Measurements from ENCODE around the gene WNT6.
A peak's percentile ranks its signal among the peaks of the same experiment; 100 is the strongest.

The WNT6 gene

DNA sequence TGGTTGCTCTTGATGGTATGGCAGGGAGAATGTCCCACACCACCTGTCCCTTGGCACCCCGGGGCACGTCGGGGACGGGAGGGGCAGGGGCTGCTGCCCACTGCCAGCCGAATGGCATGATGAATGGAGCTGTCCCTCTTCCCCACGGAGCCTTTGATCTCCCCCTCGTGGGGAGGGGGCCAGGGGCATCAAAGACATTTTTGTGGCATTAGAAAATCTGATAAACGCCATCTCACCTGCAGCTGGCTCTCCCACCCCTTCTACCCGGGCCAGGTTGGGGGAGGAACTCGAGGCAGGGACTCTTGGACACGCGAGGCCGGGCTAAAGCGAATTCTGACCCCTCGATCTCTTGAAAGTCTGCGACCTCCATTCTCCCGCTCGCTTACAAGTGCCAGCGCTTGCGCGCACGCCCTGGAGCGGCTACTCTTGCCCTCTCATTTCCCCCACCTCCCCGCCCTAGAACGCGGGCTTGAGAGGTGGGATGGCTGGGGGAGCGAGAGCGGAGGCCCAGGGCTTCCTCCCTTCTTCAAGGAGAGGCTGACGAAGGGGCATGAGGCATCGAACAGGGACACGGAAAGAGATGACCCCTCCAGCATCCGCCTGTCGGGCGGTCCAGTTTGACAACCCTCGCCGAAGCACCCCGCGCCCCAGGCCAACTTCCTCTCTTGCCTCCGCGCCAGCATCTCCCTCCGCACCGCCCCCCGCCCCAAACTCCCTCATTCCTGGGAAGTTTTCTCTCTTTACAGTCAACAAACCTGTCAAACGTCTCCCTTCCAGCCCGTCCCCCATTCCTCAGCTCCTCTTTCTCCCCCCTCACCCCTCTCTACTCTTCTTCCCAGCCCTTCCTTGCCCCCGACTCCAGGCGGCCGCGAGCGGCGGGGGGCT lies 692 bp upstream of the WNT6 start:
- DNase-seq = no peak

DNA sequence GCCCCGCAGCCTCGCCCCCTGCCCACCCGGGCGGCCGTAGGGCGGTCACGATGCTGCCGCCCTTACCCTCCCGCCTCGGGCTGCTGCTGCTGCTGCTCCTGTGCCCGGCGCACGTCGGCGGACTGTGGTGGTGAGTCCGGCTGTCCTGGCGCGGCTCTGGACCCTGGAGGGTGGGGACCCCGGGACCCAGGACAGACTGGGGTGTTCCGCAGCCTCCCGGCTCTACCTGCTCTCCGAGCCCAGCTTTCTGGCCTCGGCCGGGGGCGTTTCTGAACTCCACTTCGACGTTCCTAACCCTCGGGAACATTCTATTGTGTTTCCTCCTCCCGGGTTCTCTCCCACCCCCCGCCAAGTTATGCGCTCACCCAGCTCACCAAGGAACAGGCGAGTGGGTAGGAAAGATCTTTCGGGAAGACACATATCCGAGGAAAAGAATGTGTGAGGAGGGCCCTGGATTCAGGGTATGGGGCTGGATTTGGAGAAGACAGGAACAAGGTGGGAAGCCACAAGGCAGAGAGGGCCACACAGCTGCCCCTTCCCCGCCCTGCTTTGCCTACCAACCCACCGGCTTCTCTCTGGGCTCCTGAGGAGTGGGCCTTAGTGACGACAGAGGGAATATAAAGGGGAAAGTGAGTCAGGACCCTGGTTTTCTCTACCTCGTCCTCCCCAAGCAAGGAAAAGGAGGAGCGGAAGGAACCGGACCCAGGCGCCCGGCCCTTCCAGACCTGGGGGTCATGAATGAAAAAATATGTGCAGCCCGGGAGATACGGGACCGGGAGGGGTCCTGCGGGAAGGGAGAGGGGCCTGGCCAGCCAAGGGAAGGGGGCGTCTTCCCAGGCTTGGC lies 605 bp downstream of the WNT6 start:
- DNase-seq = no peak

DNA sequence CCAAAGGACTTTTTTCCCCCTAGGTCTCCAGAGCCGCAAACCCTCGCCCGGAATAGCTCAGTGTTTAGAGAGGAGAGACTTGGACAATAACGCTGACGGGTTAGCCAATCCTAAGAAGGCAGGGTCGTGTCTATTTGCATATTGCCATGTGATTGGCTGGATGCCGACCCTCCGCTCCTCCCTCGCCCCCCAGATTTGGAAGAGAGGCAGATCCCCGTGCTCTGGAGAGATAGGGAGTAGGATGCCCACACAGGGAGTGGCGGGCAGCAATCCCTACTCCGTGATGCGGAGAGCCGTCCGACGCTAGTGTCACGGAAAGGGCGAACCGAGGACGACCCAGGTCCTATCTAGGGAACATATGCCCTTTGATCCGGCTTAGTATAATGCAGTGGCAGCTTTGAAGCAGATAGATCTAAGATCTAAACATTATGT lies 1.4 kb downstream of the WNT6 start:
- no peak for DNase-seq

DNA sequence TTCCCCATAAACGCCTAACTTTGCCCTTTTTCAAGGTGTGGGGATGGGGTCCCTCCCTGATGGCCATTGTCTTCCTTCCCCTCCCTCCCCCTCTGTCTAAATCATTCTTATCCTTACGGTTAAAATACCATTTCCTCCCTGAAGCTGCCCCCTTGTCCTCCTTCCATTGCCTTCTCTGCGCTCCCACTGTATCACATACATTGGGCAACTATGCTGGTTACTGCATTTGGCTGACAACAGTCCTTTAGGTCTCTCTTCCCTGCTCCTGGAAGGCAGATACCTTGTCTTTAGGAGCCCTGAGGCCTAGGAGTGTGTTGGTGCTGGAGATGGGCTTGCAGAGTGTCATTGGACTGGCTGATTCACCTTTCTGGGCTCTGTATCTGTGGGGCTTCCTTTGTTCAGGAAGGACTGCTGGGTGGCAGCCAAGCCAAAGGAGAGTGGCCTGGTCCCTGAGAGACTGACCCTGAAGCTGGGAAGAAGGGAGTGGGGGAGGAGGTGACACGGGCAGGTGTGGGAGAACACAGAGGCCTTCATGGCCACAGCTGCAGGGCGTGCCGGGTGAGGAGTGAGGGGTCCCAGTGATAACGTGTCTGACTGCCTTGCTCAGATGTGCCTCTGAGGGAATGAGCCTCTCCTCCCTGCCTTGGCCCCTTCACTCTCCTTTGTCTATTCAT lies 2.2 kb downstream of the WNT6 start:
- DNase-seq = no peak

DNA sequence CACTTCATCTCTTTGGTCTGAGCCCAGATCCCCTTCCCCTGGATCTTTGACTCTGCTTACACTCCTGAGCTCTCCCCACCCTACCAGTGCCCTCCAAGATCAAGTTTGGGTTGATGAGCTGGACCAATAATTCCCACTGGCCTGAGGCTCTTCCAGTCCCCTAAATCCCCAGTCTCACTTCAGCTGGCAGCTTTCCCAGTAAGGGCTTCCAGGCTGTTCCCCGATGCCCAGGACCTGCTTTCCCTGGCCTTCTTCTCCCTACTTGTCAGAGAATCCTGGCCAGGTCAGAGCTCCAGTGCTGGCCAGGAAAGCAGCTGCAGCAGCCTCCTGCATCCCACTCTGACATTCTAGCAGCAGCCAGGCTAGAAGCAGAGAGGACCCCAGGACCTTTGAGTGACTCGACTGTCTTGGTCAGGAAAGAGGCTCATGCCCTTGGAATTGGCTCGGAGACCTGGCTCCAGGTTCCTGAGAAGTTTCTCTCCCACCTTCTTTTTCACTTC lies 3.5 kb downstream of the WNT6 start:
- no peak for DNase-seq

DNA sequence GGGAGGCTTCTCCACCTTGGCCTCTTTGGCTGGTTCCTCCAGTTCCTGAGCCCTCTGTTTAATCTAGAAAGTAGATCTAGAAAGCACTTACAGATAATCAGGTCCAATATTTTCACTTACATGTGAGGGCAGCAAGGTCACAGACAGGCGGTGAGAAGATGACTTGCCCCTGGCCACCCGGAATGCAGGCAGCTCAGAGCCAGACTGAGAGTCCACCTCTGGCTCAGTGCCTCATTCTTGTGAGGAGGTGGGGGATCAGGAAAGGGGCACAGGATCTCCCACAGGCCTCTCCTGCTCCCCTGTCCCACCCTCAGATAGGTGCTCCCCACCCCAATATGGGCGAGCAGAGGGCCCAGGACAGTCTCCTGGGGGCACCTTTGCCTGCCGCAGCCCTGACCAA lies 5.8 kb downstream of the WNT6 start:
- no peak for DNase-seq

DNA sequence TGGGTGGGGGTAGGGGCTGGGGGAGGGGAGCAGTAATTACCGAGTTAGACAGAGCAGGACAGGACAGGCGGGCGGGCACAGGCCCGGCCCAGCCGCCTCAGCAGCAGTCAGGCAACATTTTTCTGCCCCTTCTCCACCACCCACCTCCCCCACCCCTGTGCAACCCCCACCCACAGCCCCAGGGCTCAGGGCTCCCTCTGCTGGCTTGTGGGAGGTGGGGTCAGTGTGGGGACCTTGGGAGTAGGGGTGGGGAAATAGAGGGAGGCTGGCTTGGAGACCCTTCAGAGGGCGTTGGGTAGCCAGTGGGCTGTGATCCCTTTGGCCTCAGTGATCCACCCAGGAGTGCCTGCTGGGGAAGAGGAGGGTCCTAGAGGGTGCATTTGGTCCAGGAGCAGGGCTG lies 6.4 kb downstream of the WNT6 start:
- DNase-seq = no peak

DNA sequence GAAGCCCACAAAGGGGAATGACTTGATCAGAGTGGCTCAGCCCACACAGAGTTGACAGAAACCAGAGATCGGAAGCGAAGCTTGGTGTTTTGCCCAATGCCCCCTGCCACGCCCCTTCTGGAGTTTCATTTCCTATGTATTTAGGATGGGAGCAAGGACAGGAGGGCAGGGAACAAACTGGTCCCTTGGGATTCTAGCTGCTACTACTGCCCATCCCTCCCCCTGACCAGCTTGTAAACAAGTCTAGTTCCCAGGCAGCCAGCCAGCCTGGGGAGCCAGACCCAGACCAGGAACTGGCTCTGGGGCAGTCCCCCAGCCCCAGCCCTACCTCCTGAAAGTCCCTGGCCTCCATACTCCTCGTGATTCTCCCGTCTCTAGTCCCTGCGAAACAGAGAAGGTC lies 8.3 kb downstream of the WNT6 start:
- no peak for DNase-seq

DNA sequence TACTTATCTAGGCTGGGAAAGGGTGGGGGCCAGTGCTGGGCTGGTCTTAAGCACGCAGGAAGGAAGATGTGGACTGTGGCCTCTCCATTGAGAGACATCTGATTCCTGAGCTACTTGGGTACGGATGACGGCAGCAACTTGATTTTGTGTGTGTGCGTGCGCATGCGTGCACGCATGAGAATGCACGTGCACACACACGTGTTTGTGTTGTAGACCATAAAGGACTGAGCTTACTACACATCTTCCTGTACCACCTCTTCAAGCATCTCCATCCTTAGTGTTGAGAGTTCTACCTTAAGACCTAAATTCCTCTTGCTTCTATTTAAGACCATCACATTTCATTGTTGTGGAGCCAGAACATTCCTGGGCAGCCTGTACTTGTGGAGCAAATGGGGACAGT lies 9.5 kb downstream of the WNT6 start:
- no peak for DNase-seq

DNA sequence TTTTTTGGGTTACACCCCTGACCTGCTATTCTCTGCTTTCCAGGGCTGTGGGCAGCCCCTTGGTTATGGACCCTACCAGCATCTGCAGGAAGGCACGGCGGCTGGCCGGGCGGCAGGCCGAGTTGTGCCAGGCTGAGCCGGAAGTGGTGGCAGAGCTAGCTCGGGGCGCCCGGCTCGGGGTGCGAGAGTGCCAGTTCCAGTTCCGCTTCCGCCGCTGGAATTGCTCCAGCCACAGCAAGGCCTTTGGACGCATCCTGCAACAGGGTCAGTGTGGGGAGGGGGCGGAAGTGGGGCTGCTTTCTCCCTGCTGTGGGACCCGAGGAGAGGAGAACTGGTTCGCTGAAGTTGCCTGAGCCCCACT lies 11.4 kb downstream of the WNT6 start:
- DNase-seq = no peak

DNA sequence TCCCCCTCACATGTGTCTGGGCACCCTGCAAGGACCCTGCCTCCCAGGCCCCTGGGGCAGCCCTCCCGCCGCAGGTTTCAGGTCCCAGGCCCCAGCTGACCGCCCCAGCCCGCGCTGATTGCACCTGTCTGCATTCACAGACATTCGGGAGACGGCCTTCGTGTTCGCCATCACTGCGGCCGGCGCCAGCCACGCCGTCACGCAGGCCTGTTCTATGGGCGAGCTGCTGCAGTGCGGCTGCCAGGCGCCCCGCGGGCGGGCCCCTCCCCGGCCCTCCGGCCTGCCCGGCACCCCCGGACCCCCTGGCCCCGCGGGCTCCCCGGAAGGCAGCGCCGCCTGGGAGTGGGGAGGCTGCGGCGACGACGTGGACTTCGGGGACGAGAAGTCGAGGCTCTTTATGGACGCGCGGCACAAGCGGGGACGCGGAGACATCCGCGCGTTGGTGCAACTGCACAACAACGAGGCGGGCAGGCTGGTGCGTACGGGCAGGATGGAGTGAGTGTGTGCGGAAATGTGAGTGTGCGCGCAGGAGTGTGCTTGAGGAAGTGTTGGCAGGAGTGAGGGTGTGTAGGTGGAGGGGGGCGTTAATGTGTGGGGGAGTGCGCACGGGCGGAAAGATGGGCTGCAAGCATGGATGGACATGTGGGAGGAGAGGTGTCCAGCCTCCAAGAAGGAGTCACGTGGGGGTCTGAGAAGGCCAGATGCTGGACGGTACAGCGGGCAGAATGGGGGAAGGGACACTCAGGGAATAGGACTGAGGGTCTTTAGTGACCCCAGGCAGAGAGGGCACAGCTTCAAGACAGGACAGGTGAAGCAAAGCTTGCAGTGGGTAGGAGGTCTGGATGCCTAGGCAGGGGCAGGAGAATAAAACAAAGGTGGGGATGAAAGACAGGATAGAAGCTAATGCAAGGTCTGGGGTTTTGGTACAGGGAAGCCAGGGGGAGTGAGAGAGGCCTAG lies 12.0 kb downstream of the WNT6 start:
- DNase-seq = no peak

DNA sequence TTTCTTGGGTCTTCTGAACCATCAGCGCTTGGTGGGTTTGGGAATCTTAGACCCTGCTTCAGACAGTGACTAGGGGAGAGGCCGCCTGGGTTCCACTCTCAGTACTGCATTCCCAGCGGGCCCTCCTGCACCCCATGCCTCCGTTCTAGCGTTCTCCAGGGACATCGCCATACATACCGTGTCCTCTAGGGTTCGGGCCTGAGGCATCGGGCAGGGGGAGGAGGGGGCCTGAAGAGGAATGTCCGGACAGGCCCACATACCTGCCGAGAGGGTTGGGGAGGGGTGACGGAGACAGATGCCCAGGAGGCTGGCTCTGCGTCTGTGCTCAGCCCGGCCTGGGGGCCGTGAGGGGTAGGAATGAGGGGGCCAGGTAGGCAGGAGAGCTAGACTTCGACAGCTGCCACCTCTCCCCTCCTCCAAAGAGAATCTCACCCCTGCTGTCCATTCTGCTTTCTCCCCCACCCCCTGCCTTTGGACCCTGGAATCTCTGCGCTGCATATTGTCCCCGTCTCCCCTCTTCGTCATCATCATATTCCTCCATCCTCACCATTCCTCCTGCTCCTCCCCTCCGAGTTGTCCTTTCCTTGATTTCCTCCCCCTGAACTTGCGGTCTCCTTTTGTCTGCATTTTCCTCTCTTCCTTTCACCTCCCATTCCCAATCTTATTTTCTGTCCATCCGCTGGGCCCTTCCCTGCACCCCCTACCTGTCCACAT lies 13.2 kb downstream of the WNT6 start:
- DNase-seq = no peak

DNA sequence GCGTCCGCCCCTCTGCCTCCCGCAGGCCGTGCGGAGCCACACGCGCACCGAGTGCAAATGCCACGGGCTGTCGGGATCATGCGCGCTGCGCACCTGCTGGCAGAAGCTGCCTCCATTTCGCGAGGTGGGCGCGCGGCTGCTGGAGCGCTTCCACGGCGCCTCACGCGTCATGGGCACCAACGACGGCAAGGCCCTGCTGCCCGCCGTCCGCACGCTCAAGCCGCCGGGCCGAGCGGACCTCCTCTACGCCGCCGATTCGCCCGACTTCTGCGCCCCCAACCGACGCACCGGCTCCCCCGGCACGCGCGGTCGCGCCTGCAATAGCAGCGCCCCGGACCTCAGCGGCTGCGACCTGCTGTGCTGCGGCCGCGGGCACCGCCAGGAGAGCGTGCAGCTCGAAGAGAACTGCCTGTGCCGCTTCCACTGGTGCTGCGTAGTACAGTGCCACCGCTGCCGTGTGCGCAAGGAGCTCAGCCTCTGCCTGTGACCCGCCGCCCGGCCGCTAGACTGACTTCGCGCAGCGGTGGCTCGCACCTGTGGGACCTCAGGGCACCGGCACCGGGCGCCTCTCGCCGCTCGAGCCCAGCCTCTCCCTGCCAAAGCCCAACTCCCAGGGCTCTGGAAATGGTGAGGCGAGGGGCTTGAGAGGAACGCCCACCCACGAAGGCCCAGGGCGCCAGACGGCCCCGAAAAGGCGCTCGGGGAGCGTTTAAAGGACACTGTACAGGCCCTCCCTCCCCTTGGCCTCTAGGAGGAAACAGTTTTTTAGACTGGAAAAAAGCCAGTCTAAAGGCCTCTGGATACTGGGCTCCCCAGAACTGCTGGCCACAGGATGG lies 14.0 kb downstream of the WNT6 start:
- DNase-seq = no peak

DNA sequence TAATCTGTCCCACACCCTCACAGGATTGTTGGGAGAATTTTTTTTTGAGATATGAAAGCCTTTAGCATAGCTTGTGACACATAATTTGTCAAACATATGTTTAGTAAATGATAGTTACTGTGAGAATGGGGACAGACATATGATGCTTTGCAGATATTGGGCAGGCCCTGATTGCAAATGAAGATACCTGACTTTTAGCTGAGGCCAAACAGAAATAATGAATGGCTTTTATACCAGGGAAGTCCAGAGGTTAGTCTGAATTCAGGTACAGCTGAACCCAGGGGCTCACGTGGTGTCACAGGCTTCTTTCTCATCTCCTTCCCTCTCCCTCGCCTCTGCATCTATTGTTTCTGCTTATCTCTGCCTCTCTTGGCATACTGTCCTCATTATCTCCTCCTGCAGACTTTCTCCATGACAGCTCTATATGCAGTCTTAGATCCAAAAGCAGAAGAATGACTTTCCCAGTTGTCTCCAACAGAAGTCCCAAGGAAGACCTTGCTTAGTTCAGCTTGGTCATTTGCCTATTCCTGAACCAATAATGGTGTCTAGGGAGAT lies 16.2 kb downstream of the WNT6 start:
- no peak for DNase-seq

DNA sequence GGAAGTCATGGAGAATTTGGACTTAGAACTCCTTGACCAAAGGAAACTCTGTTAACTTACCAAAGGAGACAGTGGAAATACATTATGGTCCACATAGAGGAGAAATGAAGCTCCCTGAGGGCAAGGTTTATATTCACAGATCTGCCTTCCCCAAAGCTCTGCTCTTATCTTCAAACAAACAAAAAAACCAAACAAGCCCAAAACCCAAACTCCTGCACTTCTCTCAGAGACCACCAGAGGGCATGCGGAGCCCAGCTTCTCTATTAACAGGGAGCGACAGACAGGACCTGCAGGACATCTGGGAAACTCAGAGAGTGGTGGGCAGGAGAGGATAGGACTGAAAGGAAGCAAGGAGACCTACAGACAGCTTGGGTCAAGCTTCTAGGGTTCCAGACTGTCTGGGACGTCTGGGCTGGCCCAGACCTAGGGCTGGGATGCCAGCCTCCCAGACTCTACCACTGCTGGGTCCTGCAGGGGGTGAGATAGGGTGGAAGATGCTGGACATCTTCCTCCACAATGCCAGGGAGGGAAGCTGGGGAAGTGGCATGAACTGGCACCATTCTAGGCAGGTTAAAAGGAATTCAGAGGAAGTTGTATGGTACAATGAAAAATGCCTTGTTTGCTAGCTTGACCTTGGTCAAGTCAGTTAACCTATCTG lies 17.1 kb downstream of the WNT6 start:
- DNase-seq = peak; percentile 19 to 67 (median 44)

DNA sequence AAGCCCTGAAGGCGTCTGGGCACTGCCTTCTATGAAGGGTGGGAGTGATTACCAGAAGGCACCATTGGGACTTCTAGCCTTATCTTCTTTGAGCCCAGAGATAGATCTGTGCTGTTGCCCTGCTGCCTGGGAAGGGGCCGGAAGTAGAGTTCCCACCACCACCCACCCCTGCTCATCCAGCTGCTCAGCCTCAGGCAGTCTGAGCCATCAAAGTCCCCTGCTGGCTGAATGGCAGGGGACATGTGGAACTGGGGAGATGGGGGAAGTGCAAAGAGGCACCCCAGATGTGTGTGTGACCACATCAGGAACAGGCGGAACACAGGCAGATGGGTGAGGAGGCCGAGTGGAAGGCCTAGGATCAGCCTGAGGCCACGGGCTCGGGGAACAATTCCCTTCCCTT lies 17.7 kb downstream of the WNT6 start:
- no peak for DNase-seq

DNA sequence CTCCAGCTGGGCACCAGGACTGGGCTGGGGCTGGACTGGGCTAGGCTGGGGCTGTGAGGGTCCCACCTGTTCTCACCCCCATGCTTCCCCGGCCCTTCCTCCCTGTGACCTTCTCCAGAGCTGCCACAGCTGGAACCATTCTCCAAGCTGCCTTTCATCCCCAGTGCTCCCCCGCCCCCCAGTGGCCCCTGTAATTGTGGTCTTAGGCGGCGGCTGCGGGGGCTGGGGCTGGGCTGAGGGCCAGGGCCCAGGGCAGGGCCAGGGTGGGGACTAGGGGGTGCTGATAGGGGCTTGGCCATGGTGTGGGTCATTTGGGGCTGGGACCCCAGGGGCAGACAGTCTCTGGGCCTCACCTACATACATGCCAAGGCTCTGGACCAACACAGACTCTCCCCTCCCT lies 18.3 kb downstream of the WNT6 start:
- DNase-seq = no peak

DNA sequence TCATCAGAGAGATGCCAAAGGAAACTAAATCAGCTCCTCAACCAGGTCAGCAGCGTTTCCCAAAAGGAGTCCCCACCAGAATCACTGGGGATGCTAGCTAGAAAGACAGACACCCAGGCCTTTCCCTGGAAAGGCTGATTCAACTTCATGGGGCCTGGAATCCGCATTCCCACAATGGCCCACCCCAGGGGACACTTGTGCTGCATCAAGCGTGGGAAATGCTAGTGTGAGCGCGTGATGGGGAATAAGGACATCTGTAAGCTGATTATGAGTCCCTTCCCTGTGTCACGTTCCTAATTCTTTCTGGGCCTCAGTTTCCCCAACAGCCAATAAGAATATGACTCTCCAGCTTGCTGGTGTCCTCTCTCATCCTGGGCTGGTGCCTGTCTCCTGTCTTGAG lies 18.9 kb downstream of the WNT6 start:
- DNase-seq = no peak

DNA sequence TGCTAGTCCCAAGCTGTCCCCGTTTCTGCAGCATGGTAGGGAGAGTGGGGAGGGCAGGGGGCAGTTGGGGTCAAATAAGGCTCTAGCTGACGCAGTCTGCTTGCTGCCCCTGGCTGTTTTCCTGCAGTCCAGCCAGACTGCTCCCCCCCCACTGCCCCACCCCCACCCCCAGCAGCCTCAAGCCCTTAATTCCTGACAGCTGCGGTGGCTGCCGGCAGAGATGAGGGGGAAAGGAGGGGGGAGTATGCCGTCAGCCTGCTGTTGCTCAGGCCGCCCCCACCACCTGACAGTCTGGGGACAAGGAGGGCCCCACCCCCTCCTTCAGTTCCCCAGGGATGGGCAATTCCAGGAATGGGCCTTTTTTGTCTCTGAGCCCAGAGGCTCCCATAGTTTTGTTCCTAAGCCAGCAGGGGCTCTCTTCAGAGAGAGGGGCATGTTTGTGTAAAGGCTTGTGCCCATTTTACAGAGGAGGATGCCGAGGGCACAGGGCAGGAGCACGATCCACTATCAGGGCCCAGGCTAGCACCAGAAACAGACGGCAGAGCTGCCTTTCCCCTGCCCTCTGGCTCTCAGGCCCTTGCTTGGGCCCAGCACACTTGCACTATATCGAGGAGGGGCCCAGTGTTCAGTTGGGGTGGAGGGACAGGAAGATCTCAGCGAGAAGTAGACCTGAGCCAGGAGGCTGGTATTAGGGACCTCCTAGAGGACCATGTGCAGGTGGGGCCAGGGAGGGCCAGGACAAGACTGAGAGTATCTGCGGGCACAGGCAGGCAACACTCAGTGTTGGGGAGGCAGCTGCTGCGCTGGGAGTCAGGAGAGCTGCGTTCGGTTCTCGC lies 19.5 kb downstream of the WNT6 start:
- DNase-seq = no peak

All from activated CD4-positive, CD25-positive, alpha-beta regulatory T cell (primary cell).